Cardiac muscle cell (in vitro differentiated cells and primary cell): ENCODE data around the gene RALGPS2. TPM values are rescaled to one million over a fixed set of nuclear protein-coding genes. Genes with fewer than 3 reads are reported as not detected.

ENCODE experiments used
- DNase-seq, 2 donors: peaks; one replicate each; pipeline versions ENCODE4 v3.0.0 to v3.0.0-alpha.2; 2010 to 2017; ENCODE audit warnings: low read depth in 1 of 2, low spot score in 1 of 2
- H3K27ac ChIP-seq: fragments of 200-600 bp; sonication (generic); 2 replicates; pipeline ENCODE4 v1.5.1; 2016
- H3K27me3 ChIP-seq: fragments of 200-600 bp; sonication (generic); 2 replicates; pipeline ENCODE4 v1.6.0; 2016; ENCODE audit warnings: control low read depth
- H3K36me3 ChIP-seq: fragments of 200-600 bp; sonication (generic); 2 replicates; pipeline ENCODE4 v1.5.1; 2016; ENCODE audit warnings: control low read depth
- H3K4me1 ChIP-seq: fragments of 200-600 bp; sonication (generic); 2 replicates; pipeline ENCODE4 v1.8.1; 2017; ENCODE audit warnings: low read depth, mild to moderate bottlenecking, mixed run types
- H3K4me3 ChIP-seq: fragments of 200-600 bp; sonication (generic); 2 replicates; pipeline ENCODE4 v1.5.1; 2016; ENCODE audit warnings: mild to moderate bottlenecking
- H3K9me3 ChIP-seq: fragments of 200-600 bp; sonication (generic); 2 replicates; pipeline ENCODE4 v1.5.1; 2017; ENCODE audit warnings: low read depth, mild to moderate bottlenecking, control low read depth
- CTCF ChIP-seq: IDR thresholded peaks from 2 replicates; pipeline ENCODE4 v1.5.1; 2012; ENCODE audit warnings: low read depth, mild to moderate bottlenecking, low read length
- polyA plus RNA-seq: library from polyadenylated mRNA; unstranded; fragments of >200 nt; fragmentation: Nextera tagmentation; extraction: Ambion mirVana; gene quantifications from 2 replicates; pipeline ENCODE4 v1.2.1, GENCODE V29; 2016
- total RNA-seq: library from RNA; depleted of rRNA; stranded (reverse); fragments of >200 nt; gene quantifications from 2 replicates; pipeline ENCODE4 v1.2.3, GENCODE V29; 2016

Gene RALGPS2
- total and polyA plus RNA-seq, 2 experiments from 2014 or later = 10.3 to 27.3 TPM

GRCh38 chr1:178798232-178798861, 73.3 kb downstream of the RALGPS2 start:
- Histone ChIP-seq H3K36me3 (peaks cover 3% of the 10 kb centered on the region), H3K9me3 (no peaks in the 10 kb centered on the region), H3K27ac (no peak overlapping the region), H3K4me1 (no peaks in the 10 kb centered on the region), H3K4me3 (no peak overlapping the region), H3K27me3 (no peaks in the 10 kb centered on the region)
- no peak for TF ChIP-seq CTCF
- DNase-seq = no peak

GRCh38 chr1:178802873-178803272, 77.8 kb downstream of the RALGPS2 start:
- Histone ChIP-seq H3K9me3 (no peaks in the 10 kb centered on the region), H3K36me3 (peaks cover 3% of the 10 kb centered on the region), H3K4me1 (peaks cover 5% of the 10 kb centered on the region), H3K4me3 (no peak overlapping the region), H3K27ac (no peak overlapping the region), H3K27me3 (no peaks in the 10 kb centered on the region)
- no peak for TF ChIP-seq CTCF
- DNase-seq = no peak

- H3K36me3 ChIP-seq = peaks cover 6% of the 10 kb centered on the region
- H3K9me3 ChIP-seq = no peaks in the 10 kb centered on the region
- no peak for DNase-seq
- TF ChIP-seq CTCF = no peak
- H3K4me3 ChIP-seq = no peak overlapping the region
- peaks cover 5% of the 10 kb centered on the region for H3K4me1 ChIP-seq
- H3K27me3 ChIP-seq = no peaks in the 10 kb centered on the region
- H3K27ac ChIP-seq = no peak overlapping the region
Observed at GRCh38 chr1:178806665-178807300, 81.7 kb downstream of the RALGPS2 start.

- H3K27me3 ChIP-seq = no peaks in the 10 kb centered on the region
- H3K4me1 ChIP-seq = peaks cover 3% of the 10 kb centered on the region
- no peak overlapping the region for H3K27ac ChIP-seq
- TF ChIP-seq CTCF = no peak
- H3K36me3 ChIP-seq = peaks cover 2% of the 10 kb centered on the region
- no peaks in the 10 kb centered on the region for H3K9me3 ChIP-seq
- no peak for DNase-seq
- H3K4me3 ChIP-seq = no peak overlapping the region
Observed at GRCh38 chr1:178808529-178808928, 83.5 kb downstream of the RALGPS2 start.

GRCh38 chr1:178810585-178810984, 85.5 kb downstream of the RALGPS2 start:
- no peaks in the 10 kb centered on the region for H3K4me1 ChIP-seq
- no peaks in the 10 kb centered on the region for H3K9me3 ChIP-seq
- no peak overlapping the region for H3K4me3 ChIP-seq
- no peaks in the 10 kb centered on the region for H3K27me3 ChIP-seq
- peaks cover 2% of the 10 kb centered on the region for H3K36me3 ChIP-seq
- TF ChIP-seq CTCF = no peak
- H3K27ac ChIP-seq = no peak overlapping the region
- no peak for DNase-seq
